ENCODE data around the gene ENOX1. TPM values are rescaled to one million over a fixed set of nuclear protein-coding genes. Genes with fewer than 3 reads are reported as not detected.

Gene ENOX1
- total and polyA plus RNA-seq, 2 donors (not counting 3 experiments of a cell fraction or from before 2014, with no cell fraction given) = 0.17 to 0.97 TPM

- FAIRE-seq = no peak
Measured at GRCh38 chr13:43650882-43651281, 135.9 kb downstream of the ENOX1 start.

GRCh38 chr13:43648733-43649132 is 138.0 kb downstream of the ENOX1 start:
- Histone ChIP-seq H3K27ac (ENCODE audit: insufficient read depth, low read depth, low read length) (no peak overlapping the region), H3K9me3 (replicated peaks; ENCODE audit: control insufficient read depth, insufficient read depth, low read length) (no peaks in the 10 kb centered on the region), H3K4me2 (ENCODE audit: insufficient read depth, low read length) (no peak overlapping the region), H3K4me1 (ENCODE audit: control insufficient read depth, extremely low read depth, insufficient read depth, low read length) (no peaks in the 10 kb centered on the region), H3K9me1 (replicated peaks; ENCODE audit: control insufficient read depth, extremely low read depth, insufficient read depth, low read length) (no peaks in the 10 kb centered on the region), H2AFZ (ENCODE audit: low read depth, low read length) (no peak overlapping the region), H4K20me1 (replicated peaks; ENCODE audit: control insufficient read depth, extremely low read depth, insufficient read depth, low read length) (no peaks in the 10 kb centered on the region), H3K36me3 (ENCODE audit: control insufficient read depth in 2 of 2, extremely low read depth in 1 of 2, insufficient read depth in 2 of 2, low read length in 2 of 2) (no peaks in the 10 kb centered on the region), H3K9ac (replicated peaks; ENCODE audit: extremely low read depth, insufficient read depth, low read length) (no peak overlapping the region), H3K4me3 (replicated peaks in 1 of 3; ENCODE audit: insufficient read depth in 1 of 3, low read depth in 1 of 3, low read length in 3 of 3) (no peak overlapping the region), H3K79me2 (ENCODE audit: control insufficient read depth, insufficient read depth, low read length) (no peaks in the 10 kb centered on the region), H3K27me3 (ENCODE audit: control insufficient read depth in 2 of 2, insufficient read depth in 2 of 2, low read length in 2 of 2) (no peaks in the 10 kb centered on the region)
- CTCF ChIA-PET = no interaction called here
- POLR2A ChIA-PET = interaction anchor here (0.5 kb wide), 1 partner anchor 658 kb away, joined by 4 read pairs; no protein-coding TSS in a partner anchor
- intact Hi-C loops (cut with micrococcal nuclease) = no loop called here
- TF ChIP-seq POLR2A (IDR thresholded peaks at IDR 0.05; ENCODE audit: low read depth, low read length) = no peak
- TF ChIP-seq CTCF (IDR thresholded peaks at IDR 0.05; ENCODE audit: extremely low read depth in 1 of 2, insufficient read depth in 1 of 2, low read depth in 1 of 2, low read length in 2 of 2) = no peak
- no peak for TF ChIP-seq POLR2AphosphoS5 (IDR thresholded peaks at IDR 0.05; ENCODE audit: insufficient read depth, low read depth, low read length)
- no peak for TF ChIP-seq MYC (IDR thresholded peaks at IDR 0.05; ENCODE audit: low read depth, low read length)
- no peak for TF ChIP-seq MAX (IDR thresholded peaks at IDR 0.05; ENCODE audit: insufficient read depth, insufficient read length)
- no peak for TF ChIP-seq EZH2 (IDR thresholded peaks at IDR 0.05; ENCODE audit: borderline replicate concordance, low read depth, low read length, severe bottlenecking)
- TF ChIP-seq GATA2 (IDR thresholded peaks at IDR 0.05; ENCODE audit: insufficient read depth, insufficient read length, low read depth, low read length) = no peak
- no peak for TF ChIP-seq FOS (IDR thresholded peaks at IDR 0.05; ENCODE audit: borderline replicate concordance, insufficient read depth, low read length)
- TF ChIP-seq JUN (IDR thresholded peaks at IDR 0.05; ENCODE audit: borderline replicate concordance, insufficient read depth, insufficient read length, low read depth) = no peak
- DNase-seq (ENCODE audit: low read depth, low spot score) (no peak), FAIRE-seq (no peak)
- no TSS peak for BruUV-seq (replicated peaks)
- dilution Hi-C loops (cut with MboI; ENCODE audit: extremely low pct_ligation_motif_present, low sequenced_read_pairs) = no loop called here

More at GRCh38 chr13:43650882-43651281, 135.9 kb downstream of the ENOX1 start:
- no peak for DNase-seq (ENCODE audit: low read depth, low spot score)
- Histone ChIP-seq H3K4me2 (ENCODE audit: insufficient read depth, low read length) (no peak overlapping the region), H3K9me3 (replicated peaks; ENCODE audit: control insufficient read depth, insufficient read depth, low read length) (no peaks in the 10 kb centered on the region), H2AFZ (ENCODE audit: low read depth, low read length) (no peak overlapping the region), H3K36me3 (ENCODE audit: control insufficient read depth in 2 of 2, extremely low read depth in 1 of 2, insufficient read depth in 2 of 2, low read length in 2 of 2) (no peaks in the 10 kb centered on the region), H3K4me1 (ENCODE audit: control insufficient read depth, extremely low read depth, insufficient read depth, low read length) (no peaks in the 10 kb centered on the region), H3K79me2 (ENCODE audit: control insufficient read depth, insufficient read depth, low read length) (no peaks in the 10 kb centered on the region), H3K27me3 (ENCODE audit: control insufficient read depth in 2 of 2, insufficient read depth in 2 of 2, low read length in 2 of 2) (no peaks in the 10 kb centered on the region), H3K9me1 (replicated peaks; ENCODE audit: control insufficient read depth, extremely low read depth, insufficient read depth, low read length) (no peaks in the 10 kb centered on the region), H3K27ac (ENCODE audit: insufficient read depth, low read depth, low read length) (no peak overlapping the region), H4K20me1 (replicated peaks; ENCODE audit: control insufficient read depth, extremely low read depth, insufficient read depth, low read length) (no peaks in the 10 kb centered on the region), H3K4me3 (replicated peaks in 1 of 3; ENCODE audit: insufficient read depth in 1 of 3, low read depth in 1 of 3, low read length in 3 of 3) (no peak overlapping the region), H3K9ac (replicated peaks; ENCODE audit: extremely low read depth, insufficient read depth, low read length) (no peak overlapping the region)
- TF ChIP-seq FOS (IDR thresholded peaks at IDR 0.05; ENCODE audit: borderline replicate concordance, insufficient read depth, low read length) (no peak), MYC (IDR thresholded peaks at IDR 0.05; ENCODE audit: low read depth, low read length) (no peak), JUN (IDR thresholded peaks at IDR 0.05; ENCODE audit: borderline replicate concordance, insufficient read depth, insufficient read length, low read depth) (no peak)
- intact Hi-C loops (cut with micrococcal nuclease) = no loop called here
- POLR2A ChIA-PET = no interaction called here
- CTCF ChIA-PET = no interaction called here
- dilution Hi-C loops (cut with MboI; ENCODE audit: extremely low pct_ligation_motif_present, low sequenced_read_pairs) = no loop called here
- BruUV-seq (replicated peaks) = no TSS peak
